Aorta (tissue), 5 donors: ENCODE data around the gene GSG1L. TPM values are rescaled to one million over a fixed set of nuclear protein-coding genes. Genes with fewer than 3 reads are reported as not detected.

Source experiments
- ATAC-seq: fragments of 200-7000 bp; cut with Tn5 transposase; one replicate; pipeline ENCODE4 v1.9.1; 2022; ENCODE audit warnings: moderate library complexity; ENCODE audit not compliant: low FRiP score
- DNase-seq, 2 donors: peaks; one replicate each; pipeline ENCODE4 v3.0.0-alpha.2; 2020
- H3K27ac ChIP-seq, 2 donors: one replicate each; pipeline ENCODE4 v1.5.1; 2013; ENCODE audit warnings: low read length in 2 of 2, mild to moderate bottlenecking in 2 of 2, moderate library complexity in 2 of 2, control low read depth in 1 of 2, inconsistent platforms in 1 of 2, low read depth in 1 of 2
- H3K27me3 ChIP-seq, 2 donors: one replicate each; pipeline ENCODE4 v1.6.1; 2013; ENCODE audit warnings: control low read depth in 1 of 2, low read length in 1 of 2, mild to moderate bottlenecking in 1 of 2, moderate library complexity in 1 of 2; ENCODE audit not compliant: insufficient read depth in 2 of 2, control insufficient read depth in 1 of 2
- H3K36me3 ChIP-seq, 2 donors: one replicate each; pipeline ENCODE4 v1.6.1; 2013; ENCODE audit warnings: control low read depth in 1 of 2, low read length in 1 of 2, mild to moderate bottlenecking in 1 of 2; ENCODE audit not compliant: insufficient read depth in 2 of 2, control insufficient read depth in 1 of 2
- H3K4me1 ChIP-seq, 2 donors: one replicate each; pipeline ENCODE4 v1.6.1; 2013; ENCODE audit warnings: low read length in 2 of 2, control low read depth in 1 of 2, mild to moderate bottlenecking in 1 of 2, moderate library complexity in 1 of 2; ENCODE audit not compliant: insufficient read depth in 2 of 2, control insufficient read depth in 1 of 2
- H3K4me3 ChIP-seq, 2 donors: one replicate each; pipeline ENCODE4 v1.5.1; 2013; ENCODE audit warnings: low read length in 2 of 2, control low read depth in 1 of 2, mild to moderate bottlenecking in 1 of 2
- H3K9me3 ChIP-seq: one replicate; pipeline ENCODE4 v1.6.1; 2013; ENCODE audit warnings: mild to moderate bottlenecking, low read length; ENCODE audit not compliant: control insufficient read depth
- WGBS, 2 donors: extraction: QIAGEN DNeasy Blood & Tissue Kit; methylation state at CpG; one replicate each; pipeline ENCODE4 v1.1.7; 2013; 5-methylcytosine and 5-hydroxymethylcytosine counted together
- intact Hi-C, 2 donors: fragments of 100-400 bp; cut with DNase I; formaldehyde crosslinking; loops; one replicate each; pipeline versions ENCODE4 v1.14.2 to v1.15.0; 2022
- polyA plus RNA-seq, 2 donors: library from polyadenylated mRNA; stranded (reverse); fragments of 200-250 nt; gene quantifications; one replicate each; pipeline ENCODE4 v1.2.3, GENCODE V29; 2013
- total RNA-seq, 2 donors: library from RNA; stranded (reverse); fragmentation: NEBNext Ultra II Directional; extraction: Animal tissue kit (Norgen Biotek cat#: 25700); gene quantifications; one replicate each; pipeline ENCODE4 v1.2.1, GENCODE V29; 2021
- donor health status: healthy with polysubstance abuse.
- donor health status: Bipolar disorder and iron deficiency.
- donor health status: DM: no; HTN: no; CAD: no.
- donor health status: DM: no; HTN: no; CAD: no.
- donor health status: DM: yes; HTN: yes; CAD: no.

The GSG1L gene
- total and polyA plus RNA-seq, 4 donors = 1.6 to 22.2 (median 7.2) TPM

DNA sequence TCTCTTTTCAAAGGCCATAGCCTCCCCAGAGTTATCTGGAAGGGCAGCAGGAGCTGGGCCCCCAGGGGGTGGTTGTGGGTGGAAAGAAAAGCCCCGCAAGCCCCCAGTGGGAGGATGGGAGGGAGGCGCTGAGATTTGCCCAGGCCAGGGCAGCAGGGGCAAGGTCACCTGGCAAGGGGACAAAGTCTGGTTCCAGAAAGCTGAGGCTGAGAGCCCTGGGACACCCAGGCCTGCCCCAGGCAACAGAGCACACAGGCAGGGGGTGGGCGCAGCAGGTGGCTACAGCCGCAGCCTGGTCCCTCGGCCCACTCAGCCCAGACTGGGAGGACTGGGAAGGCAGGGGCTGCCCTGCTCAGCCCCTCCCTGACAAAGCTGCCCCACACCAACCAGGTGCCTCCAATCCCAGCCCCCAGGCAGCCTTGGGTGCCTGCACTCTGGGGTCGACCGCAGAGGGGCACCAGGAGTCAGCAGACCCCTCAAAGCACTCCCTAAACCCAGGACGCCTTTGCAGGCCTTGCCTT lies 23.7 kb upstream of the GSG1L start:
- no peaks in the 10 kb centered on the region for H3K36me3 ChIP-seq
- DNase-seq = no peak
- intact Hi-C loops = no loop called here
- H3K27me3 ChIP-seq = no peaks in the 10 kb centered on the region
- no peaks in the 10 kb centered on the region for H3K9me3 ChIP-seq
- WGBS, 2 donors = 87 to 90% methylated on average over 8 of the region's 8 CpGs
- no peak overlapping the region for H3K27ac ChIP-seq
- ATAC-seq = no peak
- H3K4me1 ChIP-seq = no peaks in the 10 kb centered on the region
- H3K4me3 ChIP-seq = no peak overlapping the region

DNA sequence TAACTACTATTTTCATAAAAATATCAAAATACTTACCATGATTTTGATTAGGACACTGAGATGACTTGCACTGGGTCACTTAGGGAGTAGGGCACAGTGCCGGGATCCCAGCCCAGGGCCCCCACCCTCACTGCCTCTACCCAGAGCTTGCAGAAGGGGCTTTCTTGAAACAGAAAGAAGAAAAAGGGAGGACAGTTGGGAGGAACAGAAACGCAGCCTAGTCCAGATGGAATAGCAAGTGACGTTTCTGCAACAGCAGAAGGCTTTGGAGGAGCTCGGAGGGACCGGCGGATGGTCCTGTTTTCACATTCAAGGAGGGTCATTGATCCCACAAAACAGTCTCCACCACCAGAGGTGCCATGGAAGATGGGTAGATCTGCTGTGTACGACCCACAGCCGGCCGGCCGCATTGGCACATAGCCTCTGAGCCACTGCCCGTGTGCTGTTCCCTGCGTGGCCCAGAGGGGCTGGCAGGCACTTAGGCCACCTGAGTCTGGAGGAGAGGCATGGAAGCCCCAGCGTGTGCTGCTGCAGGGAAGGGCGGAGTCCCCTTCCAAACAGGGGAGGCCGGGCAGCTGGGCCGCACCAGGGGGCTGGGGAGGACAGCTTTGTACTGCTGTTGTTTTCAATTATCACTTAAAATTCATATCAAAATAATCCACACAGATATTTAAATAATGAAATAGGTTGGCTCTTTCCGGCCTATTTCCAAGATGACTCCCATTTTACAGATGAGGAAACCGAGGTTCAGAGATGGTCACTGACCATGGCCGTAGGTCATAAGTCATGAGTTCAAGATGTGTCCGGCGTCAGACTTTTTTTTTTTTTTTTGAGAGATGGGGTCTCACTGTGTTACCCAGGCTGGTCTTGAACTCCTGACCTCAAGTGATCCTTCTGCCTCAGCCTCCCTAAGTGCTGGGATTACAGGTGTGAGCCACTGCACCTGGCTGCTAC lies 22.9 kb upstream of the GSG1L start:
- Histone ChIP-seq H3K27me3 (no peaks in the 10 kb centered on the region), H3K36me3 (no peaks in the 10 kb centered on the region), H3K4me1 (no peaks in the 10 kb centered on the region), H3K4me3 (no peak overlapping the region), H3K27ac (no peak overlapping the region), H3K9me3 (no peaks in the 10 kb centered on the region)
- 87 to 88% methylated on average over 21 of the region's 21 CpGs for WGBS, 2 donors
- intact Hi-C loops = no loop called here
- ATAC-seq (no peak), DNase-seq (no peak)

DNA sequence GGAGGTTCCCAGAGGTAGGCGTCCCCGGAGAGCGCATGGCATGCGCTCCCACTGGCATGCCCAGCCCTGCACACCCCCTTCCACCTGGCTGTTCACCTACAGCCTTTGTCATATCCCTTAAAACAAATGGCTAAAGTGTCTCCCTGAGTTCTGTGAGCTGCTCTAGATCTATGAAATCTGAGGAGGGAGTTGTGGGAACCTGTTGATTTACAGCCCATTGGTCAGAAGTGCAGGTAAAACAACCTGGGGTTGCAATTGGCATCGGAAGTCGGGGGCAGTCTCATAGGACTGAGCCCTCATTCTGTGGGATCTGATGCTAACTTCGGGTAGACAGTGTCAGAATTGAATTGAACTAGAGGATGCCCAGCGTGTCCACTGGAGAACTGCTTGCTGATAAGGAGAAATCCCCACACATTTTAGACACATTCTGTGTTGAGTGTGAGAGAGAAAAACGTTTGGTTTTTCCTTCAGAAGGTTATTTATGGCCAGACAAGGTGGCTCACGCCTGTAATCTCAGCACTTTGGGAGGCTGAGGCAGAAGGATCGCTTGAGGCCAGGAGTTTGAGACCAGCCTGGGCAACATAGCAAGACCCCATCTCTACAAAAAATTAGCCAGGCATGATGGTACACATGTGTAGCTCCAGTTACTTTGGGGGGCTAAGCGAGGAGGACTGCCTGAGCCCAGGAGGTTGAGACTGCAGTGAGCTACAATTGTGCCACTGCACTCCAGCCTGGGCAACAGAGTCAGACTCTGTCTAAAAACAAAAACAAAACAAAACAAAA lies 22.1 kb upstream of the GSG1L start:
- no peak overlapping the region for H3K4me3 ChIP-seq
- intact Hi-C loops = no loop called here

DNA sequence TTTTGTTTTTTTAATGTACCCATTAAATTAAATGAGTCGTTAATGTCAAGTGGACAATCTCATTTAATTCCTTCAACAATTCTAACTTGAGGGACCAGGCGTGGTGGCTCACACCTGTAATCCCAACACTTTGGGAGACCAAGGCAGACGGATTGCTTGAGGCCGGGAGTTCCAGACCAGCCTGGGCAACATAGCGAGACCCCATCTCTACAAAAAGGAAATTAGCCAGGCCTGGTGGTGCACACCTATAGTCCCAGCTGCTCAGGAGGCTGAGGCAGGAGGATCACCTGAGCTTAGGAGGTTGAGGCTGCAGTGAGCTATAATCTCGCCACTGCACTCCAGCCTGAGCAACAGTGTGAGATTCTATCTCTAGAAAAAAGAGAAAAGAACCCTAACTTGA lies 20.7 kb upstream of the GSG1L start:
- ATAC-seq = no peak
- Histone ChIP-seq H3K4me1 (no peaks in the 10 kb centered on the region), H3K4me3 (no peak overlapping the region), H3K36me3 (no peaks in the 10 kb centered on the region), H3K9me3 (no peaks in the 10 kb centered on the region), H3K27ac (no peak overlapping the region), H3K27me3 (no peaks in the 10 kb centered on the region)
- DNase-seq = no peak
- 95 to 96% methylated on average over 6 of the region's 6 CpGs for WGBS, 2 donors
- intact Hi-C loops = no loop called here

More for the DNA sequence above, 22.1 kb upstream of the GSG1L start:
- Histone ChIP-seq H3K9me3 (no peaks in the 10 kb centered on the region), H3K27me3 (no peaks in the 10 kb centered on the region), H3K4me1 (no peaks in the 10 kb centered on the region), H3K36me3 (no peaks in the 10 kb centered on the region), H3K27ac (no peak overlapping the region)
- DNase-seq = no peak
- 76 to 79% methylated on average over 12 of the region's 12 CpGs for WGBS, 2 donors
- ATAC-seq = no peak

DNA sequence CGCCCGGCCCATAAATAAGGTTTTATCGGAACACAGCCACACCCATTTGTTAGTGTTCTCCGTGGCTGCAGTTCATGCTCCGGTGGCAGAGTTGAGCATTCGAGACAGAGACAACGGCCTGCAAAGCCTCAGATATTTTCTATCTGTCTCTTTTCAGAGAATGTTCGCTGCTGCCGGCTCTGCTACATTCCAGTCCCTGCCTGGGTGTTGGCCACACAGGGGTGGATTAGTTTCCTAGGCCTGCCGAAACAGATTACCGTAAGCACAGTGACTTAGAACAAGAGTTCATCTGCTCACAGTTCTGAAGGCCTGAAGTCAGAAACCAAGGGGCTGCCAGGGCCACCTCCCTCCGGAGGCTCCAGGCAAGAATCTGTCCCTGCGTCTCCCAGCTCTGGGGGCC lies 19.1 kb upstream of the GSG1L start:
- no peak overlapping the region for H3K27ac ChIP-seq
- intact Hi-C loops = no loop called here

DNA sequence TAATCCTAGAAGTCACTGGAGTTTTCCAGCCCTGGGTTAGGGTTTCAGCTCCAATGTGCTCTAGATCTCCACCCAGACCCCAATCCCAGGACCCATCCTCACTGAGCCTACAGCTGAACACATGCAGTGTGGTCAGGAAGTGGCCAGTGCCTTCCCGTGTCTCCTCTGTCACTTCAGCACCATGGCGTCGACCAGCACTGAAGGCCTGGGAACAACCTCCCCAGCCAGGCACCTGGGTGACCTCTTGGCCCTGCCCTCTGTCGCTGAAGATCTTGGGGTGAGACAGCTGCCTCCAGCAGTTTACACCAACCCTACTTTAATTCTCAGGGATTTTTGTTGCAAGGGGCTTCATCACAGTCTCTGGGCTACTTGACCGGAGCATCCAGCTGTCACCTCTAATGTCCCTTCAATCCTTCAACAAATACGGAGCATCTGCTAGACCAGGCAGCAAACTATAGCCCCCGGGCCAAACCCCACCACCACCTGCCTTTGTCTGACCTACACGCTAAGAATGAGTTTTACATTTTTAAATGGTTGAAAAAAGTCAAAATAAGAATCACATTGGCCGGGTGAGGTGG lies 18.0 kb upstream of the GSG1L start:
- WGBS, 2 donors = 82 to 88% methylated on average over 9 of the region's 9 CpGs
- intact Hi-C loops = no loop called here
- Histone ChIP-seq H3K4me3 (no peak overlapping the region), H3K27ac (no peak overlapping the region), H3K27me3 (no peaks in the 10 kb centered on the region), H3K9me3 (no peaks in the 10 kb centered on the region), H3K4me1 (no peaks in the 10 kb centered on the region), H3K36me3 (no peaks in the 10 kb centered on the region)
- ATAC-seq (no peak), DNase-seq (no peak)

More for the DNA sequence above, 19.1 kb upstream of the GSG1L start:
- ATAC-seq = no peak
- 83 to 85% methylated on average over 13 of the region's 13 CpGs for WGBS, 2 donors
- Histone ChIP-seq H3K36me3 (no peaks in the 10 kb centered on the region), H3K4me1 (no peaks in the 10 kb centered on the region), H3K4me3 (no peak overlapping the region), H3K27me3 (no peaks in the 10 kb centered on the region), H3K9me3 (no peaks in the 10 kb centered on the region)
- no peak for DNase-seq

DNA sequence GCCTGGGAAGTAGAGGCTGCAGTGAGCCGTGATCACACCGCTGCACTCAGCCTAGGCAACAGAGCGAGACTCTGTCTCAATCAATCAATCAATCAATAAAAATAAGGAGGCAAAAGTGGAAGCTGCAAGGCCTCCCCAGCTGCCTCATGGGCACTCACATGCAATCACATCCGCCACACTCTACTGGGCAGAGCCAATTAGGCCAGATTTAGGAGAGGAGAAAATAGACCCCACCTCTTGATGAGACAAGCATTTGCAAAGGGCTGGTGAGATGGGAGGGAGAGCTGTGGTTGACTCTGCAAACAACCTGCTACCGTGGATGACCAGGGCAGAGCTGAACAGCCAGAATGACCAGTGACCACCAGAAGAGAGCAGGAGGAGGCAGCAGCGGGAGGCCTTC lies 14.7 kb upstream of the GSG1L start:
- Histone ChIP-seq H3K9me3 (no peaks in the 10 kb centered on the region), H3K4me3 (no peak overlapping the region), H3K27ac (no peak overlapping the region), H3K36me3 (no peaks in the 10 kb centered on the region), H3K27me3 (no peaks in the 10 kb centered on the region), H3K4me1 (no peaks in the 10 kb centered on the region)
- ATAC-seq (no peak), DNase-seq (no peak)
- WGBS, 2 donors = 96% methylated on average over 6 of the region's 6 CpGs
- intact Hi-C loops = loop anchor here (10.0 kb wide), 2 partner anchors 223 to 433 kb away; no protein-coding TSS in a partner anchor

DNA sequence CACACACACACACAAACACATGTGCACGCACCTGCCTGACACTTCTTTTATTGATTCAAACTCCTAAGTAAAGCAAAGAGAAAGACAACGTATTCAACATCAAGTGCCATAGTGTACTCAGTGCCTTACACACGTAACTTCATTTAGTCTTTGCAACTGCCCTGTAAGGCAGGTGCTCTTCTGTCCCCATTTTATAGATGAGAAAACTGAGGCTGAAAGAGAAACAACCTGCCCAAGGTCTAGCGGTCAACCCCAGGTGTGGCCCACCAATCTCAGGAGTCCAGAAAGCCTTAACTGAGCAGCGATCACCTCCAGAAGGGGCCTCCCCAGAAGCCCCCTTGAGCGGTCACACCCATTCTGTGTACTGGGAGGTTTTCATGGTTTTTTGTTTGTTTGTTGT lies 10.3 kb upstream of the GSG1L start:
- intact Hi-C loops = loop anchor here (5.0 to 10.0 kb wide), 4 partner anchors 219 to 437 kb away; no protein-coding TSS in a partner anchor
- 94 to 95% methylated on average over 6 of the region's 6 CpGs for WGBS, 2 donors
- Histone ChIP-seq H3K27me3 (no peaks in the 10 kb centered on the region), H3K36me3 (no peaks in the 10 kb centered on the region), H3K4me3 (no peak overlapping the region), H3K27ac (no peak overlapping the region), H3K4me1 (no peaks in the 10 kb centered on the region), H3K9me3 (no peaks in the 10 kb centered on the region)
- no peak for DNase-seq
- ATAC-seq = no peak
